NCI-H2081 (cell line): ENCODE data around the gene UXS1.

Experiments
- DNase-seq, 2 experiments: peaks; one replicate each; lab custom pipeline; 2025; lab: John Stamatoyannopoulos, UW

The UXS1 gene

DNA sequence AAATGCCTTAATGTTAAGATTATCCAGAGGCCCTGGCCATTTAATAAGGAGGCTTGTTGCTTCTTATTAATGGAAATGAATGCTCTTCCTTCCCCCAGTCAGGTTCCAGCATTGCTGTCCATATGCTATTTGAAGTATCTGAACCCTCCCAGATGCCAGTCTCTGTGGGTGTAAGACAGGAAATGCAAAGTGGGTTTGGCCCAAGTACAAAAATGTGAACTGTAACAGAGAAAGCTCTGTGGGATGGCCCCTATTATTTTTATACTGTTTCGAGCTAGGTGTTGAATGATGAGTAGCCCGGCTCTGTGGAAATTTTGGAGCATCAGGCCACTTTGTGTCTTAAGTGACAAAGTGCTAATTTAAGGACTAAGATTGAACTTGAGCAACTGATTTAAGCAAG is 141.0 kb downstream of the UXS1 start:
- no peak for DNase-seq

DNA sequence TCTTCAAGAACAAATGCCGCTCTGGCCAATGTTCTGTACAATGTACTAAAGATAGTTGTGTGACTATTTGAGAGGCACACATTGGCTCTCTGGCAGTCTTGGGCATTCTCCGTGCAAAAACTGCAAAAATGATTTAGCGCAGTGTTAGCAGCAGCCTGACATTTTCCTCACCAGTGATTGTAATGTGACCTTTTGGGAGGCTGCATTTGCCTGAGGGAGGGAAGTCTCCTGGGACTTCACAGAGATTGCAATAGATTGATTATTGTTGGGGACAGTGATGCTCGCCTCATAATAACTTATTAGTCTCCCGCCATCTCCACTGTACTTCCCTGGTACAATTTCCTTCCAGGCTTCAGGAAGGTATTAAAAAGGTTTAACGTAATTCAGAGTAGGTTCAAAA is 149.2 kb downstream of the UXS1 start:
- no peak for DNase-seq

DNA sequence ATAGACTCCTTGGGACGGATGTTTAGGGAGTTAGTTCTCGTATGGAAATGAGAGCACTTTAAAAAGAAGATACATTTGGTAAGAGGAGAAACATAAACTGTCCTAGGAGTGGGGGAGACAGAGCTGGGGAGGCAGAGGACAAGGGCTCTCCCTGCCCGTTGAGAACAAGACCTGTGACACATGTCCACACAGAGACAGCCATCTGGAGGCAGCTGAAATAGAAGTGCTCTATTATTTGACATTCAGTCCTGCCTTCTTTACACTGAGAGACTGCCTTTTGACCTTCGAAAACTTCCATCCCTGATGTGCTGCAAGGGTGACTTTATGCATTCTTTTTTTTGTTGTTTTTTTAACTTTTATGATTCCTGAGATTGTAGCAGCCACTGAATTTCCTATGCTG is 150.1 kb downstream of the UXS1 start:
- no peak for DNase-seq
